HuH-7.5 (cell line): ENCODE data around the gene MVB12A.

ENCODE experiments used
- DNase-seq: peaks from one replicate; pipeline ENCODE4 v3.0.0; 2011; ENCODE audit warnings: low spot score

Gene MVB12A

DNA sequence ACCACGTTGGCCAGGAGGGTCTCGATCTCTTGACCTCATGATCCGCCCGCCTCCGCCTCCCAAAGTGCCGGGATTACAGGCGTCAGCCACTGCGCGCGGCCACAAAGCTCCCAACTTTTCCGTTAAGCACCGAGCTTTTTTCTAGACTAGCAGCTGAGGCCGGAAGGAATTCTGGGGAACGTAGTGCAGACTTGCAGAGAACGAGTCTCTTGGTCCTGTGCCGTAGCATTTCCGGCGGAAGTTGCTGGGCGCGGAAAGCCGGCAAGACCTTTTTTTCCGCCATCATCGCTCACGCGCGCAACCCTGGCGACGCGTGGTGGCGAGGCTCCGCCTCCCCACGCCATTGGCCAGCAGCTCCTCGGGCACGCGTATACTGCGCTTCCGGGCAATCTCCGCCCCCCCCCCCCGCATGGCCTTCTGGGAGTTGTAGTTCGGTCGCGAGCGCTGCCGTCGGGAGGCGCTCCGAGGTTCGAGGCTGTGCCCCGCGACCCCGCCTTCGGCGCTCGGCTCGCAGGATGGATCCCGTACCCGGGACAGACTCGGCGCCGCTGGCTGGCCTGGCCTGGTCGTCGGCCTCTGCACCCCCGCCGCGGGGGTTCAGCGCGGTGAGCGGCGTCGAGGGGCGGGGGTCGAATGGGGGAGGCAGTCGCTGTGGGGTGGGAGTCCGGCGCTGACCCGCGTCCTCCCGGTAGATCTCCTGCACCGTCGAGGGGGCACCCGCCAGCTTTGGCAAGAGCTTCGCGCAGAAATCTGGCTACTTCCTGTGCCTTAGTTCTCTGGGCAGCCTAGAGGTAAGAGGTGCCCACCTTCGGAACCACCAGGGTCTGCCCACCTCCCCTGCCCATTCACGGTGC is at the start of gene MVB12A:
MVB12A (plus strand) TSS at position 427 of the 854 bp plus-strand sequence; CDS start at position 516, 89 bp downstream.
- peak; percentile 96 for DNase-seq

DNA sequence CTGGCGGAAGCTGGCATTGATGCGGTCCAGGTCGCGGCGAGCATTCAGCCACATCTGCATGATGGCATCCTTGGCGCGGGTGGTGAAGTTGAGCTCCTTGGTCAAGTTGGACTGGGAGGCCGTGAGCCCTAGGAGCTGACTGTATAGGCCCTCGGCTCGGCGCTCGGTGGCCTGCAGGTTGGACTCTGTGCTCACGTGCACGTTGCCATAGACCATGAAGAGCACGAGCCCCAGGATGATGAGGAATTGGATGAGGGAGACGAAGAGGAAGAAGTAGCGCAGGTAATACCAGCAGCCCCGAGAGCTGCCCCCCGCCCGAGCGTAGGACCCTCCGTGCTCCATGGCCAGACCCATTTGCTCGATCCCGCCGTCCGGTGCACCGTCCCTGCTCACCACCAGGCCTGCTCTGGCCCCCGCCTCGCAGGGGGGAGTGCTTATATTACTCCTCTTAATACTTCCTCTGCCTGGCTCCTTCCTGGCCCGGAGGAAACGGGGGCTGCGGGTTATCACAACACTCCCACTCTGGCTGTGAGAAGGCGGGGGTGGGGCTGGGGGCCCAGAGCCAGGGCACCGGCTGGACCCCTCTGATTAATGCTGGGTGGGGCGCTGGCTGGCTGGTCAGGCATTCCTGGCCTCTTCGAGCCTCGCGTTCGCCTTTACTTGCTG is 42.8 kb upstream of the MVB12A start, which contains the start of gene PLVAP:
PLVAP (minus strand) TSS at position 408 of the 666 bp plus-strand sequence; CDS start at position 354, 54 bp downstream.
- no peak for DNase-seq

DNA sequence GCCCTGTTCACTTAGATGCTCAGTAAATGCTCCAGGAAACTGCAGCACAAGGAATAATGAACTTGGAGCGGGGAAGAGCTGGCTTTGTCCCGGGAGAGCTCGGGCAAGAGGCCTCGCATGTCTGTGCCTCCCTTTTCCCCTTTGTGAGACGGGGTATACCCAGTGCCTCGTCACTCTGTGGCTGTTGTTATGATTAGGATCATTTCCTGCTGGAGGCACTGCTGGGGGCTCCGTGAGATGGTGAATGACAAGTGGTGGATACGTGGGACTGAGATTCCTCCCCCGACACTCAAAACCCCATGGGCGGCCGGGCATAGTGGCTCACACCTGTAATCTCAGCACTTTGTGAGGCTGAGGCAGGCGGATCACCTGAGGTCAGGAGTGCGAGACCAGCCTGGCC is 41.6 kb upstream of the MVB12A start:
- DNase-seq: no peak

DNA sequence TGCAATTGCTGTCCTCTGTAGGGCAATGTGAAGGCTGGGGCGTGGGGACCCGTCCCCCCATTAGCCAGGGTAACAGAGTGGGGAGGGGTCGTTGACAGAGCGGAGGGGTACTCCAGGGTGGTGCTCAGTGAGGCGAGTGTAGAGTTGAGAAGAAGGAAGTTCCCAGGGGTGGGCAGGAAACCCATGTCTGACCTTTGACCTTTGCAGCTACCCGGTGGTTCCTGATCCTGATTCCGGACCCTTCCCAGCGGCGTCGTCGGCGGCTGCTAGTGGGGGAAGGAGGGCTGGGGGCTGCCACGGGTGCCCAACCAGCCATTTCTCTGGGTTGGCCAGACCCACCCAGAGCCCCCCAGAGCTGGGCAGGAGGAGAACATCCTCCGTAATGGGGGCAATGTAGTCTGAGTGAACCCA is 40.6 kb upstream of the MVB12A start:
- DNase-seq: no peak

DNA sequence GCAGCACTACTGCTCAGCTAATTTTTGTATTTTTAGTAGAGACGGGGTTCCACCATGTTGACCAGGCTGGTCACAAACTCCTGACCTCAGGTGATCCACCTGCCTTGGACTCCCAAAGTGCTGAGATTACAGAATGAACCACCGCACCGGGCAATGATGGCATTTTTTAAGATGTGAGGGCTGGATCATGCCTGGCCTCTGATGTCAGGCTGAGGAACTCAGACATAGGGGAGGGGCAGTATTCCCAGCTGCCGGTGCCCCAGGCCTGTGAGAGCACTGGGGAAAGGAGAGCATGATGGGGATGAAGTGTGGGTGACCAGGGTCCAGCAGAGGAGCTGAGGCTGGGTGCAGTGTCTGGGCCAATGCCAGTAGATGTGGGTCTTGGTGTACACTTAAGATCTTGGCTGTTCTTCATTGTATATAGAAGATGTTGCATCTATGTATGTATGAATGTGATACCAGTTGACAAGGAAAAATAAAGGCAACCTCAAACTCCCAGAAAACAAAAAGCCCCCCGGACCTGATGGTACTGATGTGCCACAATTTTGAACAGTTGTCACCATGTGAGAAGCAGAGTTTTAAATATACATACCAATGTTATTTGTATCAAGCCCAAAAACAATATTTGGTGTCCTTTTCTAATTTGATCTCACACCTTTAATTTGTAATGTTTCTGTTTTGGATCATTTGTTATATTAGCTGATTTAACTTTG is 39.3 kb upstream of the MVB12A start:
- DNase-seq: no peak

DNA sequence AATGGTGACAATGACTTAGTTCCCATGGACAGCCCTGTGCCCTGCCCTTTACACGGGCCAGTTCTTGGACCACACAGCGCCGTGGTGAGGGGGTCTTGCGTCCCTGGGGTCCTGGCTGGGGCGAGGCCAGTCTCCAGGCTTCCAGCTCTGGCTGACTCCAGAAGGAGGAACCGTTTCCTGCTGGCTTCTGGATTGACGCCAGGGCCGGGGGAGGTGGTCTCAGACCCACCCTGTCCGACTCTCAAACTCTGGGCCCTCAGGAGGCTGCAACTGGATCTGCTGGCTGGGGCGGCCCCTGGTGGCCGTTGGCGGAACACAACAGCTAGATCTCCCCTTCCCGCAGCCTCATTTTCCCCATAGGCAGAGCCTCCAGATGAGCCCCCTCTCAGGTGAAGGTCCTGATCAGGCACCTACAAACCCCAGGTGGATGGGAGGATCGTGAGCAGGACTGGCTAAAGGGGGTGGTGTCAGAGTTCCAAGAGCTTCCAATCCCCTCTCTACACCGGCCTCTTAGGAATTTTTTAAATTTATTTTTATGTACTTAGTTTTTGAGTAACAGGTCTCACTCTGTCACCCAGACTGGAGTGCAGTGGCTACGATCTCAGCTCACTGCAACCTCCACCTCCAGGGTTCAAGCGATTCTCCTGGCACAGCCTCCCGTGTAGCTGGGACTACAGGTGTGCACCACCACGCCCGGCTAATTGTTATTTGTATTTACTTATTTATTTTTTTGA is 33.8 kb upstream of the MVB12A start:
- peak; percentile 80 for DNase-seq

DNA sequence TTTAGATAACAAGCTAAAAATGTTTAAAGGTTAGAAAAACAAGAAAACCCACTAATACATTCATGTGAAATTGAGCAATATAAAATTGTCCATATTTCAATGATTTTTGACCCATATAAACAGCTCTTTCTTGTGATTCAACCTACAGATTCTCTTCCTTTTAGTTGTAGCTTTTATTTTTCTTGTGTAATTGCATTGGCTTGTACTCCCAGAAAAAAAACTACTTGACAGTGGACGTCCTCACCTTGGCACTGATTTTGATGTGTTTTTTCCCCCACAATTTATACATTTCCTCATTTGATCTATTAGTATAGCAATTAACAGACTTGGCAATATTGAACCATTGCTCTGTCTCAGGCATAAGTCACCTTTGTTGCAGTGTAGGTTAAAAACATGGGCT is 30.6 kb upstream of the MVB12A start:
- no peak for DNase-seq

DNA sequence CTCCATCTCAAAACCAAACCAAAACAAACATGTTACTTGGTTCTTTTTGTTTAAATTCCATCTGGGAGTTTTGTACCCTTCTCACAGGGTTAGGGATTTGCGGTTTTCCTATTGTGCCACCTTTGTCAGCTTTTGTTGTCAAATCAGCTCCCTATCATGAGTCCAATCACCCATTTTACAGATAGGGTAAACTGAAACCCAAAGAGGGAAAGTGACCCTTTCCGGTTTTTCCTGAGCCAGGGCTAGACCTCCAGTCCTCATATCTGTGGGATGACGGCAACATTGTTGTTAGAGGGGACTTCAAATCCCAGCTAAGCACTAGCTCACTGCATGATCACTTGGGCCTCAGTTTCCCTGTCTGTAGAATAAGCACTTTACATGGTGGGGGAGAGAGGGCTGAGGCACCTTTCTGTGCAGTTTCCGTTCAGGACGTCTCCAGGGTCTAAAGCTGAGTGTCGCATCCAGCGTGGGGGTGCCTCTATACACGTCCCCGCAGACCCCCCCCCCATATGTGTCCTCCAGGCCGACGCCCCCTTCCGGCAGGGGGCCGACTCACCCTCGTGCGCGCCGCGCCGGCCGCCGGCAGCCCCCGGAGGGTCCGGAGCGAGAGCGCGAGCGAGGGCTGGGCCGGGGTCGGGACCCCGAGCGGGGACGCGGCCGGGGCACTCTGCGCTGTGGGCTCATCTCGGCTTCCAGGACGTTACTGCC is 29.7 kb upstream of the MVB12A start:
- no peak for DNase-seq

DNA sequence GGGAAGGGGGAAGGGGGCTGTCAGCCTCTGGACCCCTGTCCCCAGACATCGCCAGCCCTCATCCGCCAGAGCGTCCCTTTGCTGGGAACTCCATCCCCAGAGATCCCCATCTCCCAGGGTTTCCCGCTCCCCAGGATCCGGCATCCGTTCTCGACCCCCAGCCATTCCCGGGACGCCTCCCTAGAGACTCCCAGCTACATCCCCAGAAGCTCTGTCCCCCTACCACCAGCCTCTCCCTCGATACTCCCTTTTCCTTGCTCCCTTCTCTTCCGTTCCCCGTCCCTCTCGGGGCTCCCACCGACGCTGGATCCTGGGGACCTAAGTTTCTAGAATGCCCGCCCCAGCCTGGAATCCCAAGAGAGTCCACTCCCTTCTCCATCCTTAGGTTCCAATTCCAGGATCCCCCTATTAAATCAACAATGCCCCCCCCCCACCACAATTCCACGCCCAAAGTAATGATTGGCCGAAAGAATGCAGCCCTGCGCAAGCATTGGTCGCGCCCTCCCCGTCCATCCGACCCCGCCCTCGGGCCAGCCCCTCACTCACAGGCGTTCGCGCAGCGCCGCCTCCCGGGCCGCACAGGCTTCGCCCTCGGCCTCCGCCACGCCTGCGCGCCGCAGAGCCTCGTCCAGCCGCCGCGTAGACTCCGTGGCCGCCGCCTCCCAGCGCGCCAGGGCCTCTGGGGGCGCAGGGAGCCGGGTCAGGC is 29.0 kb upstream of the MVB12A start:
- DNase-seq: peak; percentile 98

DNA sequence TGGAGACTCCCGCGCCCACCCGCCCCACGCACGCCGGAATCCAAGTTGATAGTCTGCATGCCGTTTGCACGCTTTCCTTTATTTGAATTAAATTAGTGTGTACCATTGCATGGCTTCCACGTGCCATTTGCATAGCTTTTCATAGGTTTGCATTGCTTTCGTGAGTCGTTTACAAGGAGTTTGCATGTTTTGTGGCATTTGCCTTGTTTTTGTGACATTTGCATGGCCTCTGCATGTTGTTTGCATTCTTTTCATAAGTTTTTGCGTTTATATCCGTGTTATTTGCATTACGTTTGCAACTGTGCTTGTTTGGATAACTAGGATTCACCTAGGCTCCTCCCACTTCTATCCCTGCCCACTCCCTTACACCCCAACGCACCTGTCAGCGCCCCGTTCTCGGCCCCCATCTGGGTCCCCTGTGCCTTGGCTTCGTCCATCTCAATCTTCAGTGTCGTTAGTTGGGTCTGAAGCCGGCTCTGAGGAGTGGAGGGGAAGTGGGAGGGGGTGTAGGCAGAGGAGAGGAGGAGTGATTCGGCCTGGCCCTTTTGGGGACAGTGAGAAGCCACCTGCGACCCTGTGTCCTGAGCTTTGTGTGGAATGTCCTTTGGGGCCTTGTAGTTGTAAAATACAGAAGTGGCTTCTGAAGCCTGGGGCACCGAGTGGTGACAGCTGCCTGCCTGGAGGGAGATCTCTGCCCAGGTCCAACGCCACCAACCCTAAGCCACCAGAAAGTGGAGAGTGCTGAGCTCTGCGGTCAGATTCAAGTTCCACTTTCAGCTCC is 28.3 kb upstream of the MVB12A start:
- peak; percentile 58 for DNase-seq

DNA sequence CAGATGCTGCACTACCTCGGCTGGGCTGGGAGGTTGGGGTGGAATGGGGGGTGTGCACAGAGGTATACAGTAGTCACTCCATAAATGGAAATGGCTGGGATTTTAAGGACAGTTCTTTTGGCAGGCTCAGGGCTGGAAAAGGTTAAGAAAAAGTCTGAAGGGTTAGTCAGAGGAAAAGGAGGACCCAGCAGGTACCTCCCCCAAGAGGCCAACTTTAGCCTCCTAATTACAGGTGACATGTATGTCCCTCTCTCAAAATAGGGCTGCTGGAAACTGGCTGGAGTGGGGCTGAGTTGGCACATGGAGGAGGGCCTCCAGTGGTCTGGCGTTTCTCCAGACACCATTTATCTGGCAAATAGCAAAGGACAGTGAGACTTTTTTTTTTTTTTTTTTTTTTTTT is 26.8 kb upstream of the MVB12A start:
- no peak for DNase-seq

DNA sequence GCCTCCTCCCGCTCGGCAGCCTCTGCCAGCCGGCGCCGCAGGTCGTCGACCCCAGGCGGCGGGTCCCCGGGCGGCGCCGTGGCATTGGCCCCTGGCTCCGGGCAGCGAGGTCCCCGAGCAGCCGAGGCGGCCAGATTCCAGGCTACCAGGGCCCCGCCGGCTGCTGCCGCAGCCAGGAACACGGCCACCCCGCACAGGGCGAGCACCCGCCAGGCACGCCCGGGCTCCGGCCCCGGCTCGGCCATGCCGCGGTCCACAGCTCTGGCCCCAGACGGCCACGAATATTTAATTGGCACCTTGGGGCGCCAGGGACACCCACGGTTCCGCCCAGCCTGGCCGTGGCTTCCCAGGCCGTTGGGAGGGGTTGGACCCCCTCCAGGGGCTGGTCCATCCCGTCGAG is 25.9 kb upstream of the MVB12A start, which contains the start of gene CCDC194:
CCDC194 (minus strand) TSS at position 283 of the 400 bp plus-strand sequence; CDS start at position 245, 38 bp downstream.
- DNase-seq: no peak

DNA sequence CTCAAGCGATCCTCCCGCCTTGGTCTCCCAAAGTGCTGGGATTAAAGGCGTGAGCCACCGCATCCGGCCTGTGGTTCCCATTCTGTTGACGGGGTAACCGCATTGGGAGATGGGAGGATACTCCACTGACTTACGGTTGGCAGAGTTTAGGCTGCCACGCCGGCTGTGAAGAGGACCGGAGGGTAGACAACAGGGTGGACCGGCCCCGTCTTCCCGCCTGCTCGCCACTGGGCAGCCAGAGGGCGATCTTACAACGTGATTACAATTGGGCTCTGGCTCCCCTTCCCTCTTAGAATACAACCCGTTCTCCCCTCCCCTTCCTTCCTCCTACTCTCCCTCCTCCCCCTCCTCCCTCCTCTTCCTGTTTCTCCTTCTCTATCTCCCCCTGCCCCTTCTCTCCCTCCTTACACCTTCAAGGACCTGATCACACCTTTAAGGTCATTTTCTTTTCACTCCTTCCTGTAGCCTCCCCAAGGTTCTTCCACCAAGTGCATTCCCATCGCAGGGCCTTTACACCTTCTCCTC is 24.9 kb upstream of the MVB12A start:
- no peak for DNase-seq

DNA sequence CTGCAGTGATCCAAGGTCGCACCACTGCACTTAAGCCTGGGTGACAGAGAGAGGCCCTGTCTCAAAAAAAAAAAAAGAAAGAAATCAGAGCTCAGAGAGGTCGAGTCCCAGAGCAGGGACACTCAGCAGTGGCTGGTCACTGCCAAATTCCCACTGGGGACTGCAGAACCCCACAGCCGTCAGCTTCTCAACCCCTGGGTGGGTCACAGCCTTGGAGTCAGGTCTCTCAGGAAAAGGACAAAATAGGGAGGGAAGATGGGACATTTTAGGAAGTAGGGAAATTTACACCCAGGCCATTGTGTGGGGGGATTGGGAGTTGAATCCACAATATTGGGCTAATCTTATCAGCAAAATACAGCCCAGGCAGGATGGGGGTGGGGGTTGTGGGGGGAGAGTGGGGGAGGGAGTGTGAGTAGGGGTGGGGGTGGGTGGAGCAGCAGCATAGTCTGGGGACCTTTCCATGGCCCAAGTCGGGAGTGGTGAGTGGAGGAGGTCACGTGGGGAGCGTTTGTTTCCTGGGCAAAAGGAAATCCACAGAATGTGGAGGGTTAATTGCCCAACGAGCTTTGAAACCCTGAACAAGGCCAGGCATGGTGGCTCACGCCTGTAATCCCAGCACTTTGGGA is 20.8 kb upstream of the MVB12A start:
- peak; percentile 9 for DNase-seq

DNA sequence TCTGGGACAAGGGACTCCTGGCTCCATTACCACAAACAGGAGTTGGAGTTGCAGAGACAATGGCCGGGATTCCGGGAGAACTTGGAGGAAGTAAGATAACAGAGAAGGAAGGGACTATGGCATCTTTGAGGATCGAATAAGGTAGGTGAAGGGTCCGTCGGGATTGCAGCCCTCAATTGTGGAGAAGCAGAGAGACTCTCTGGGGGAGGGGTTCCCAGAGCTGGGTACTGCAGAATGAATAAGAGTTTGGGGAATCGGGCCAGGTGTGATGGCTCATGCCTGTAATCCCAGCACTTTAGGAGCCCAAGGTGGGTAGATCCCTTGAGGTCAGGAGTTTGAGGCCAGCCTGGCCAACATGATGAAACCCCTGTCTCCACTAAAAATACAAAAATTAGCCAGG is 18.2 kb upstream of the MVB12A start:
- DNase-seq: no peak

DNA sequence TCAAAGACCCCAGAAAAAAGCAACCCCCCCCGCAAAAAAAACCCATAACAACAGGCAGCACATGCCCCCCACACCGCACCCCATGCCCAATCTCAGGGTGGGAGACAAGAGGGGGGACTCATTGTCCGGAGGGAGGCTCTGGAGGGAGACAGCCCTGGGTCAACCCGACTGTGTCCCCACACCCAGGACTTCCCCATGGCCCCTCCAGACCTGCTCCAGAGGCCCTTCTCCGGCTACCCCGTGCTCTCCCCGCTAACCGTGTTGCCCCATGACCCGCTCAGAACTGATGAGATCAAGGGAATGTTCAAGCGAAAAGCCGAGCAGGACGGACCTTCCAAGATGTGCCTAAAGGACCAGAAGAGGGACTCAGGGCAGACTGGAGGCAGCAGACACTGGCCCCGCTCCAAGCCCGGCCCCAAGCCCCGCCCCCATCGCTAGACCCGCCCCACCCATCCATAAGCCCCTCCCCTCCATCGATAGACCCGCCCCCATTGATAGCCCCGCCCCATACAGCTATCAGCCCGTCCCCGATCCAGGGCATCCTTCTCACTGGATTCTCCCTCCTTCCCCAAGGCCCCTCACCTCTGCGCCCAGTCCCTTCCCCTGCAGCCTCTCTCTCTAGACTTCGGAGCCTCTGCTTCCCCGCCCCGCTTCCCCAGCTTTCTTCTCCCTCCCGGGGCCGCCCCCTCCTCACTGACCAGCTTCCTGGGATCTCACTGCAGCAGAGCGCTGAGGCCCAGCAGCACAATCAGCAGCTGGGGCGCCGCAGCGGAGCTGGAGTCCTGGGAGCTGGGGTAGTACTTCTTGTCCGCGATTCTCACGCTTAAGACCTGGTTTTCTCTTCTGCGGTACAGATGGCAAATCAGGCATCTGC is 16.6 kb upstream of the MVB12A start:
- DNase-seq: peak; percentile 16

DNA sequence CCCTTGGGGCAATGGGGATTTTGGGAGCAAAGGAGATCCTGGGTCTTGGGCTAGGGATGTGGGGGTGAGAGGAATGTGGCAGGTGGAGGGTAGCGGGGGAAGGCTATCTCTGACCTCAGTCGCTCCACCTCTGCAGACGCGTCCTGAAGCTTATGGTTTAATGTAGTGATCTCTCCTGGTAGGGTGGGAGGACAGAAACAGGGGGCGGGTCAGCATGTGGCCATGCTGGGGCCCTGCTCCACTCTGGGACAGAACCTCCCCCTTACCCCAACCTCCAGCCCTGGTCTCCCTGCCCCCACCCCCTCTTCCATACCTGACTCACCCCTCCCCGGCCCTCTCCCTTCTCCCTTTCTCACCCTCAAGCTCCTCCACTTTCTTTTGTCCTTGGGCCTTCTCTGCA is 15.8 kb upstream of the MVB12A start:
- DNase-seq: no peak
